Endothelial cell of umbilical vein (primary cell): ENCODE data around the gene PXK. TPM values are rescaled to one million over a fixed set of nuclear protein-coding genes. Genes with fewer than 3 reads are reported as not detected.

Source experiments
- BruUV-seq: library from RNA; stranded (reverse); fragments of 400-500 nt; replicated peaks from 2 replicates; lab custom pipeline; 2021; lab: Mats Ljungman, UMichigan
- CTCF ChIA-PET: fragments of 300-600, 350-600 bp; sonication (Branson Sonifier 250); formaldehyde crosslinking; loops from one replicate; lab custom pipeline; 2021; ENCODE audit warnings: antibody characterized with exemption, inconsistent platforms; lab: Charles Lee
- POLR2A ChIA-PET: fragments of 300-600, 350-600 bp; sonication (Branson Sonifier 250); formaldehyde crosslinking; loops from one replicate; lab custom pipeline; 2021; ENCODE audit warnings: antibody characterized with exemption, inconsistent platforms; lab: Charles Lee
- DNase-seq: peaks from one replicate; pipeline ENCODE4 v3.0.0-alpha.2; 2011; ENCODE audit warnings: low read depth, low spot score
- FAIRE-seq: peaks from 2 replicates; lab custom pipeline; 2011; peaks lifted over from hg19 to GRCh38; lab: Jason Lieb, UNC
- H2AFZ ChIP-seq: 2 replicates; pipeline ENCODE4 v1.6.0; 2012; ENCODE audit warnings: low read depth, low read length, control low read depth, inconsistent platforms
- H3K27ac ChIP-seq: 2 replicates; pipeline ENCODE4 v1.5.1; 2011; ENCODE audit warnings: low read depth, mild to moderate bottlenecking, control low read depth, low read length, moderate library complexity; ENCODE audit not compliant: insufficient read depth
- H3K27me3 ChIP-seq, 2 experiments: 2 replicates each; pipeline versions ENCODE4 v1.6.0 to v1.6.1; 2011; ENCODE audit warnings: low read length in 2 of 2, mixed read lengths in 1 of 2; ENCODE audit not compliant: control insufficient read depth in 2 of 2, insufficient read depth in 2 of 2
- H3K36me3 ChIP-seq, 2 experiments: 2 replicates in 1 of 2; 3 replicates in 1 of 2; pipeline ENCODE4 v1.5.1; 2011; ENCODE audit warnings: low read length in 2 of 2, mild to moderate bottlenecking in 1 of 2, moderate library complexity in 1 of 2; ENCODE audit not compliant: control insufficient read depth in 2 of 2, insufficient read depth in 2 of 2; ENCODE audit errors: extremely low read depth in 1 of 2
- H3K4me1 ChIP-seq: 3 replicates; pipeline ENCODE4 v1.5.1; 2011; ENCODE audit warnings: mild to moderate bottlenecking, low read length; ENCODE audit not compliant: control insufficient read depth, insufficient read depth; ENCODE audit errors: extremely low read depth
- H3K4me2 ChIP-seq: 2 replicates; pipeline ENCODE4 v1.6.1; 2011; ENCODE audit warnings: low read length, control low read depth, mixed read lengths; ENCODE audit not compliant: insufficient read depth
- H3K4me3 ChIP-seq, 3 experiments: fragments of 200-600 bp in 1 of 3; sonication (generic), shearing (Covaris generic) in 1 of 3; replicated peaks in 1 of 3; 2 replicates each; pipeline ENCODE4 v1.5.1; 2011 to 2016; ENCODE audit warnings: control low read depth in 3 of 3, low read length in 3 of 3, mild to moderate bottlenecking in 2 of 3, inconsistent platforms in 1 of 3, low read depth in 1 of 3, moderate library complexity in 1 of 3; ENCODE audit not compliant: insufficient read depth in 1 of 3
- H3K79me2 ChIP-seq: 2 replicates; pipeline ENCODE4 v1.6.0; 2012; ENCODE audit warnings: low read length, inconsistent platforms; ENCODE audit not compliant: control insufficient read depth, insufficient read depth
- H3K9ac ChIP-seq: replicated peaks from 2 replicates; pipeline ENCODE3; 2011; ENCODE audit warnings: low read length, control low read depth; ENCODE audit not compliant: insufficient read depth; ENCODE audit errors: extremely low read depth
- H3K9me1 ChIP-seq: replicated peaks from 3 replicates; pipeline ENCODE4 v1.6.0; 2011; ENCODE audit warnings: mild to moderate bottlenecking, low read length; ENCODE audit not compliant: control insufficient read depth, insufficient read depth; ENCODE audit errors: extremely low read depth
- H3K9me3 ChIP-seq: replicated peaks from 2 replicates; pipeline ENCODE4 v1.5.1; 2012; ENCODE audit warnings: low read length, inconsistent platforms; ENCODE audit not compliant: control insufficient read depth, insufficient read depth
- H4K20me1 ChIP-seq: replicated peaks from 2 replicates; pipeline ENCODE3; 2011; ENCODE audit warnings: mild to moderate bottlenecking, low read length; ENCODE audit not compliant: control insufficient read depth, insufficient read depth; ENCODE audit errors: extremely low read depth
- EZH2 ChIP-seq: IDR thresholded peaks from 2 replicates; pipeline ENCODE4 v1.6.1; 2012; ENCODE audit warnings: borderline replicate concordance, low read depth, mild to moderate bottlenecking, moderate library complexity, low read length, inconsistent platforms; ENCODE audit not compliant: severe bottlenecking
- FOS ChIP-seq: IDR thresholded peaks from 2 replicates; pipeline ENCODE4 v1.6.1; 2011; ENCODE audit warnings: mild to moderate bottlenecking, low read length, moderate library complexity, borderline replicate concordance; ENCODE audit not compliant: insufficient read depth
- GATA2 ChIP-seq: IDR thresholded peaks from 2 replicates; pipeline ENCODE4 v1.7.0; 2011; ENCODE audit warnings: low read depth, mild to moderate bottlenecking, moderate library complexity, mixed read lengths, low read length; ENCODE audit not compliant: insufficient read length, insufficient read depth
- JUN ChIP-seq: IDR thresholded peaks from 2 replicates; pipeline ENCODE4 v1.6.1; 2011; ENCODE audit warnings: borderline replicate concordance, low read depth; ENCODE audit not compliant: insufficient read length, insufficient read depth
- MAX ChIP-seq: IDR thresholded peaks from 2 replicates; pipeline ENCODE4 v1.6.1; 2011; ENCODE audit not compliant: insufficient read depth, insufficient read length
- MYC ChIP-seq: IDR thresholded peaks from one replicate; pipeline ENCODE4 v1.6.1; 2011; ENCODE audit warnings: mild to moderate bottlenecking, low read depth, low read length
- POLR2A ChIP-seq: IDR thresholded peaks from 2 replicates; pipeline ENCODE4 v1.6.1; 2012; ENCODE audit warnings: low read depth, mild to moderate bottlenecking, control low read depth, low read length
- POLR2AphosphoS5 ChIP-seq: IDR thresholded peaks from 2 replicates; pipeline ENCODE4 v1.6.1; 2012; ENCODE audit warnings: low read depth, mild to moderate bottlenecking, control low read depth, low read length, moderate library complexity; ENCODE audit not compliant: insufficient read depth
- dilution Hi-C: fragments of 300-500 bp; cut with MboI; formaldehyde crosslinking; loops from one replicate; pipeline ENCODE4 v1.15.0; 2019; ENCODE audit warnings: low sequenced_read_pairs; ENCODE audit not compliant: extremely low pct_ligation_motif_present
- intact Hi-C: fragments of 100-400 bp; cut with micrococcal nuclease; formaldehyde crosslinking; loops from one replicate; pipeline ENCODE4 v1.10.0; 2022
- polyA plus RNA-seq, 4 experiments: library from polyadenylated mRNA; depleted of rRNA in 3 of 4; stranded (reverse) in 3 of 4; unstranded in 1 of 4; fragments of >200 nt; gene quantifications; 2 replicates each; pipeline versions ENCODE4 v1.2.1 to v1.2.3, GENCODE V29; 2011 to 2012; ENCODE audit warnings: missing spikeins in 1 of 4
- total RNA-seq: library from RNA; stranded (reverse); gene quantifications from 2 replicates; pipeline ENCODE4 v1.2.3, GENCODE V29; 2021
- TF ChIP-seq, protein P1 (sequence below), 2 donors: IDR thresholded peaks; 1 replicate in 1 of 2; 2 replicates in 1 of 2; pipeline ENCODE4 v1.5.1; 2011; ENCODE audit warnings: low read length in 2 of 2, mild to moderate bottlenecking in 2 of 2, moderate library complexity in 2 of 2, control low read depth in 1 of 2, inconsistent platforms in 1 of 2, low read depth in 1 of 2; ENCODE audit not compliant: insufficient read depth in 1 of 2; ENCODE audit errors: extremely low read depth in 1 of 2

The PXK gene
- total and polyA plus RNA-seq, 2 donors (not counting 3 experiments of a cell fraction or from before 2014, with no cell fraction given), result 11.3 to 14.6 TPM

DNA sequence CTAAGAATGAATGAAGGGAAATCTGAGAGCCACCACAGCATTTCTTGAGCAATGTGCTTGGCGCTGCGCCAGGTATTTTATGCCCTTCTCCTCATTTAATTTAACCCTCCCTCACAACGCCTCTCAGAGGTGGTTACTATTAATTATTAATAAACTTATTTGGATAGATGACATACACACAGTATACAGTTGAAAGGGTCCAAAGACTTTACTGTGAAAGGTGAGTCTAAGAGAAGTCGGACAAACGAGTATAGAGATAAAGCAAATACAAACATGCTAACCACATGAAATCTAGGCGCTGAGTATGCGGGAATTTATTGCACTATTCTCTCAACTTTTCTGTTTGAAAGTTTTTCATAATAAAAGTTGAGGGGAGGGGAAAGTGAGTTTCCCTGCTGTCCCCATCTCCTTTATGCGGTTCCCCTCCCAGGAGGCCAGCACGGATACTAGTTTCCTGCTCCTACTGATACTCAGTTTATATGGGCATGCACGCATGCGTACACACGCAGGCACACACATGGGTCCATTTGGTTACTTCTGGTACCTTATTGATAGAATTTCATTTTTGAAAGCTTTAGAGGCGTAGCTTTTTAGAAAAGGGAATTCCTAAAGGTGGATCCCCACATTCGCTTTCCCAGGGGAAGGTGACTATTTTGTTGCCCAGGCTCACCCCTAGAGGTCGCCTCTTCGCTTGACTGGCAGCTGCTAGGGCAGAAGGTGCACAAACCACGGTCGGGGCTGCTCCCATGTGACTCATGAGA is 130.7 kb downstream of the PXK start:
- TF ChIP-seq GATA2, result no peak
- no peak for TF ChIP-seq MYC
- TF ChIP-seq JUN, result no peak
- TF ChIP-seq, protein P1, sequence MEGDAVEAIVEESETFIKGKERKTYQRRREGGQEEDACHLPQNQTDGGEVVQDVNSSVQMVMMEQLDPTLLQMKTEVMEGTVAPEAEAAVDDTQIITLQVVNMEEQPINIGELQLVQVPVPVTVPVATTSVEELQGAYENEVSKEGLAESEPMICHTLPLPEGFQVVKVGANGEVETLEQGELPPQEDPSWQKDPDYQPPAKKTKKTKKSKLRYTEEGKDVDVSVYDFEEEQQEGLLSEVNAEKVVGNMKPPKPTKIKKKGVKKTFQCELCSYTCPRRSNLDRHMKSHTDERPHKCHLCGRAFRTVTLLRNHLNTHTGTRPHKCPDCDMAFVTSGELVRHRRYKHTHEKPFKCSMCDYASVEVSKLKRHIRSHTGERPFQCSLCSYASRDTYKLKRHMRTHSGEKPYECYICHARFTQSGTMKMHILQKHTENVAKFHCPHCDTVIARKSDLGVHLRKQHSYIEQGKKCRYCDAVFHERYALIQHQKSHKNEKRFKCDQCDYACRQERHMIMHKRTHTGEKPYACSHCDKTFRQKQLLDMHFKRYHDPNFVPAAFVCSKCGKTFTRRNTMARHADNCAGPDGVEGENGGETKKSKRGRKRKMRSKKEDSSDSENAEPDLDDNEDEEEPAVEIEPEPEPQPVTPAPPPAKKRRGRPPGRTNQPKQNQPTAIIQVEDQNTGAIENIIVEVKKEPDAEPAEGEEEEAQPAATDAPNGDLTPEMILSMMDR (IDR thresholded peaks at IDR 0.05; ENCODE audit: extremely low read depth in 1 of 2, insufficient read depth in 1 of 2, low read depth in 1 of 2, low read length in 2 of 2), result peak; percentile 84 to 87
- TF ChIP-seq MAX, result no peak
- no peak for TF ChIP-seq POLR2A
- TF ChIP-seq EZH2, result no peak
- no peak for TF ChIP-seq FOS
- no peak for TF ChIP-seq POLR2AphosphoS5
- Histone ChIP-seq H3K4me2 (peak overlapping the region; percentile 60), H3K4me1 (peaks cover 5% of the 10 kb centered on the region), H4K20me1 (no peaks in the 10 kb centered on the region), H3K27ac (no peak overlapping the region), H3K79me2 (no peaks in the 10 kb centered on the region), H2AFZ (peak overlapping the region; percentile 60), H3K4me3 (peak overlapping the region in 1 of 3 experiments; percentile 16), H3K9me1 (no peaks in the 10 kb centered on the region), H3K9me3 (no peaks in the 10 kb centered on the region), H3K36me3 (no peaks in the 10 kb centered on the region), H3K9ac (no peak overlapping the region), H3K27me3 (no peaks in the 10 kb centered on the region)
- ChIA-PET CTCF (interaction anchor here (0.7 to 2.9 kb wide), 22 partner anchors 9 to 175 kb away, joined by 3 to 27 read pairs (median 4); partner anchors contain the start of genes KCTD6 and PDHB), POLR2A (no interaction called here)
- FAIRE-seq (peak; percentile 85), DNase-seq (peak; percentile 64)
- no TSS peak for BruUV-seq
- intact Hi-C loops, result loop anchor here (1.0 kb wide), 2 partner anchors 28 to 69 kb away; no protein-coding TSS in a partner anchor
- dilution Hi-C loops, result no loop called here
